ENCODE measurements around the gene MPPED1.

GRCh38 chr22:43482318-43482625 lies 70.5 kb downstream of the MPPED1 start:
- TF ChIP-seq CTCF (conservative IDR thresholded peaks at IDR 0.05 in 1 of 2, IDR thresholded peaks at IDR 0.05 in 1 of 2; ENCODE audit: extremely low read depth in 1 of 2, insufficient read depth in 1 of 2, low read depth in 1 of 2, low read length in 2 of 2) = no peak
- no peak for TF ChIP-seq EZH2 (IDR thresholded peaks at IDR 0.05; ENCODE audit: borderline replicate concordance, low read length)

All from mammary epithelial cell (primary cell).